ENCODE data around the gene PTGS1.

The PTGS1 gene

DNA sequence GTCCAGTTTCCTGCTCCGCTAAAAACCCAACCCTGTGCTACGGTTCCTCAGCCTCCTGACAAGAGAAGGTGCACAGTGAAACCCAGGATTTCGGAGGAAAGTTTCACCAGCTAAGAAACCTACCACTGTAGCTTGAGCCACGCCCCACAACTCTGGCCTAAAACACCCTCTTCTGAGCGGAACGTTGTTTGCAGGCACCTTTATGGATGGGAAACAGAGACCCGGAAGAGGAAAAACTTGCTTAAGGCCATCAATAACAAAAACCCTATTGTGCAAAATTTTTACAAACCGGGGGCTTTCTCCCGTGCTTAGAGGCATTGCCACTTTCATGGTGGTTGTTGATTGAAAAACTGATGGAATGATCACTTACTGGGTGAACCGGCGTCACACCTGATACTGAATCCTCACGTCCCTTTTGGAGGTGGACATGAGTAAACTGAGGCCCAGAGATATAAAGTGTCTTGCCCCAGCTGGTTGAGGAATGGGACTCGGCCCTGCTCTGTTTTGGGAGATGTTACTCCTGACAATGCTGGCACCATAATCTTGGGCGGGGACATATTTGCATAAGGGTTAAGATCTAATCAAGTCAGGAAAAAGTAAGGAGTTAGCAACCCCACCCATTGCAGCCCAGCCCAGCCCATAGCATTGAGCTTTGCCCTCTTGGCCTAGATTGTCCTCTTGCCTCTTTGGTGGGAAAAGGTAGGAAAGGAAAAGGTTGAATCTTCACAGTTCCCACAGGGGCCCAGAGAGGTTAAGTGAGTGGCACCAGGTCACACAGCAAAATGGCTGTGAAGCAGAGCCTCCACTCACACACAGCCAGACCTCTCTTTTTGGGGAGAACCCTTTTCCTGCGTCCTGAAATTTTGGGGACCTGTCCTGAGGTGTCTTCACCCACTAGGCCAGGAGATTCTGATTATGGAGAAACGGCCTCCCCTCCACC, 23.2 kb upstream of the PTGS1 start:
- Histone ChIP-seq H2AFZ (ENCODE audit: low read depth, low read length, severe bottlenecking) (peak overlapping the region; percentile 94), H3K9me2 (replicated peaks; ENCODE audit: insufficient read depth, low read length) (no peaks in the 10 kb centered on the region), H3F3A (ENCODE audit: insufficient read depth) (no peaks in the 10 kb centered on the region), H3K27ac (ENCODE audit: low read depth, low read length) (no peak overlapping the region), H3K36me3 (ENCODE audit: low read length) (no peaks in the 10 kb centered on the region), H3K79me2 (ENCODE audit: insufficient read depth, low read length) (no peaks in the 10 kb centered on the region), H4K20me1 (ENCODE audit: low read depth, low read length) (no peaks in the 10 kb centered on the region), H3K9ac (ENCODE audit: low read length) (peak overlapping the region; percentile 40; the same call in 1 of the 2 replicates), H3K4me2 (ENCODE audit: low read depth, low read length, poor library complexity, severe bottlenecking) (peak overlapping the region; percentile 61), H3K9me3 (ENCODE audit: insufficient read depth, low read length) (no peaks in the 10 kb centered on the region), H3K27me3 (ENCODE audit: low read length) (no peaks in the 10 kb centered on the region), H3K4me3 (ENCODE audit: insufficient read depth, low read length, poor library complexity, severe bottlenecking) (peak overlapping the region; percentile 34)
- TF ChIP-seq EZH2phosphoT487 (conservative IDR thresholded peaks at IDR 0.05; ENCODE audit: low read length): no peak
- TF ChIP-seq, protein P1, sequence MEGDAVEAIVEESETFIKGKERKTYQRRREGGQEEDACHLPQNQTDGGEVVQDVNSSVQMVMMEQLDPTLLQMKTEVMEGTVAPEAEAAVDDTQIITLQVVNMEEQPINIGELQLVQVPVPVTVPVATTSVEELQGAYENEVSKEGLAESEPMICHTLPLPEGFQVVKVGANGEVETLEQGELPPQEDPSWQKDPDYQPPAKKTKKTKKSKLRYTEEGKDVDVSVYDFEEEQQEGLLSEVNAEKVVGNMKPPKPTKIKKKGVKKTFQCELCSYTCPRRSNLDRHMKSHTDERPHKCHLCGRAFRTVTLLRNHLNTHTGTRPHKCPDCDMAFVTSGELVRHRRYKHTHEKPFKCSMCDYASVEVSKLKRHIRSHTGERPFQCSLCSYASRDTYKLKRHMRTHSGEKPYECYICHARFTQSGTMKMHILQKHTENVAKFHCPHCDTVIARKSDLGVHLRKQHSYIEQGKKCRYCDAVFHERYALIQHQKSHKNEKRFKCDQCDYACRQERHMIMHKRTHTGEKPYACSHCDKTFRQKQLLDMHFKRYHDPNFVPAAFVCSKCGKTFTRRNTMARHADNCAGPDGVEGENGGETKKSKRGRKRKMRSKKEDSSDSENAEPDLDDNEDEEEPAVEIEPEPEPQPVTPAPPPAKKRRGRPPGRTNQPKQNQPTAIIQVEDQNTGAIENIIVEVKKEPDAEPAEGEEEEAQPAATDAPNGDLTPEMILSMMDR (IDR thresholded peaks at IDR 0.05; ENCODE audit: insufficient read depth, low read length, poor library complexity, severe bottlenecking): no peak

DNA sequence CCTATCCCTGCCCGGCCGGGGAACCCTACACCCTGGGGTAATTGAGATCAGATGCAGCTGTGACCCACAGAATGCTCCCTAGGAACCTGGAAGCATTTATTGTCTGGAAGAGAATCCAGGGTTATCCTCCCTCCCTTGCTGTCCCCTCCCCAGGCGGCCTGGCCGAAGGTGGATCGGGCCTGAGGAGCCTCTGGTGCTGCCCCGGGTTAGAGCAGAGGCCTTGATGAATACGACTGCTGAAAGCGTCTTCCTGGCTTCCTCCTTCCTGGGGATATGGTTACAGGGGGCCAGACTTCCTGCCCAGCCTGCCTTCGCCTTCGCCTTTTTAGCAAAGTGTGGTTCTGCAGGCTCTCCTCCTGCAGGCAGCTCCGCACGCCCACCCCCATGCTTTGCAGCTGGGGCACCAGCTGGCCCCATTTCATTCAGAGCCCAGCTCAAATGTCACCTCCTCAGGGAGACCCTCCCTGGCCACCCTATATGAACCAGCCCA, 22.5 kb upstream of the PTGS1 start:
- no peak for TF ChIP-seq EZH2phosphoT487 (conservative IDR thresholded peaks at IDR 0.05; ENCODE audit: low read length)
- TF ChIP-seq, protein P1 (IDR thresholded peaks at IDR 0.05; ENCODE audit: insufficient read depth, low read length, poor library complexity, severe bottlenecking): no peak
- no peaks in the 10 kb centered on the region for H3K79me2 ChIP-seq (ENCODE audit: insufficient read depth, low read length)

DNA sequence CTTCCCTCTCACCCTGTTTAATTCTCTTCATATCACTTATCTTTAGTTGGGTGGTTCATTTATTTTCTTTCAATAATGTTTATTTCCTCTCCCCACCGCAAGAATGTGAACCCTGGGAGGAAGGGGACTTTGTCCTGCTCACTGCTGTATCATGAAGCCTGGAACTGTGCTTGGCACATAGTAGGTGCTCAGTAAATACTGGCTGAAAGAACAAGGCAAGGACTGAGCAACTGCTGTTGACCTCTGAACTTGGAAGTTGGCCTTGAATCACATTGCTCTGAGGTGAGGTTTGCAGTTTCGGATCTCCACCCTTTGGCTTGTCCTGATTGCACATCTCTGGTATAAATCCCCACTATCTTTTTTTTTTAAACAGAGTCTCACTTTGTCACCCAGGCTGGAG, 22.0 kb upstream of the PTGS1 start:
- Histone ChIP-seq H3F3A (ENCODE audit: insufficient read depth) (no peaks in the 10 kb centered on the region), H3K4me3 (ENCODE audit: insufficient read depth, low read length, poor library complexity, severe bottlenecking) (no peak overlapping the region), H3K4me2 (ENCODE audit: low read depth, low read length, poor library complexity, severe bottlenecking) (no peak overlapping the region), H2AFZ (ENCODE audit: low read depth, low read length, severe bottlenecking) (no peak overlapping the region), H3K27ac (ENCODE audit: low read depth, low read length) (no peak overlapping the region), H3K9me3 (ENCODE audit: insufficient read depth, low read length) (no peaks in the 10 kb centered on the region), H3K36me3 (ENCODE audit: low read length) (no peaks in the 10 kb centered on the region), H3K9me2 (replicated peaks; ENCODE audit: insufficient read depth, low read length) (no peaks in the 10 kb centered on the region), H3K27me3 (ENCODE audit: low read length) (no peaks in the 10 kb centered on the region), H3K79me2 (ENCODE audit: insufficient read depth, low read length) (no peaks in the 10 kb centered on the region), H3K9ac (ENCODE audit: low read length) (no peak overlapping the region), H4K20me1 (ENCODE audit: low read depth, low read length) (no peaks in the 10 kb centered on the region)
- TF ChIP-seq EZH2phosphoT487 (conservative IDR thresholded peaks at IDR 0.05; ENCODE audit: low read length): no peak
- TF ChIP-seq, protein P1 (IDR thresholded peaks at IDR 0.05; ENCODE audit: insufficient read depth, low read length, poor library complexity, severe bottlenecking): no peak

More for the DNA sequence above, 22.5 kb upstream of the PTGS1 start:
- H3K9me2 ChIP-seq (replicated peaks; ENCODE audit: insufficient read depth, low read length): no peaks in the 10 kb centered on the region
- H3K9ac ChIP-seq (ENCODE audit: low read length): no peak overlapping the region
- no peak overlapping the region for H3K27ac ChIP-seq (ENCODE audit: low read depth, low read length)
- H3K4me2 ChIP-seq (ENCODE audit: low read depth, low read length, poor library complexity, severe bottlenecking): no peak overlapping the region
- no peaks in the 10 kb centered on the region for H3K27me3 ChIP-seq (ENCODE audit: low read length)
- H2AFZ ChIP-seq (ENCODE audit: low read depth, low read length, severe bottlenecking): no peak overlapping the region
- no peaks in the 10 kb centered on the region for H3K9me3 ChIP-seq (ENCODE audit: insufficient read depth, low read length)
- no peak overlapping the region for H3K4me3 ChIP-seq (ENCODE audit: insufficient read depth, low read length, poor library complexity, severe bottlenecking)
- no peaks in the 10 kb centered on the region for H4K20me1 ChIP-seq (ENCODE audit: low read depth, low read length)
- no peaks in the 10 kb centered on the region for H3F3A ChIP-seq (ENCODE audit: insufficient read depth)
- no peaks in the 10 kb centered on the region for H3K36me3 ChIP-seq (ENCODE audit: low read length)

All from SU-DHL-6 (cell line).